ENCODE measurements around the gene VSTM4. TPM values are rescaled to one million over a fixed set of nuclear protein-coding genes. Genes with fewer than 3 reads are reported as not detected.

Gene VSTM4
- total RNA-seq, 2 donors from 2014 or later = 0.06 to 0.13 TPM

GRCh38 chr10:49104323-49104722 lies 11.0 kb downstream of the VSTM4 start:
- Mint-ChIP-seq H3K27me3 (peaks cover 12% of the 10 kb centered on the region), H3K4me3 (no peak overlapping the region), H3K36me3 (ENCODE audit: low read depth) (no peaks in the 10 kb centered on the region), H3K9me3 (peaks cover 4% of the 10 kb centered on the region), H3K27ac (peak overlapping the region; percentile 3), H3K4me1 (no peaks in the 10 kb centered on the region)
- no peak for ATAC-seq (replicated peaks)

- H3K36me3 Mint-ChIP-seq (ENCODE audit: low read depth) = no peaks in the 10 kb centered on the region
- H3K9me3 Mint-ChIP-seq = peaks cover 4% of the 10 kb centered on the region
- H3K4me3 Mint-ChIP-seq = no peak overlapping the region
- H3K27me3 Mint-ChIP-seq = peaks cover 12% of the 10 kb centered on the region
- no peak overlapping the region for H3K27ac Mint-ChIP-seq
- no peak for ATAC-seq (replicated peaks)
- H3K4me1 Mint-ChIP-seq = no peaks in the 10 kb centered on the region
These were observed 11.6 kb downstream of the VSTM4 start for GRCh38 chr10:49103761-49104160.

- Mint-ChIP-seq H3K9me3 (no peaks in the 10 kb centered on the region), H3K27ac (no peak overlapping the region), H3K4me3 (no peak overlapping the region), H3K36me3 (ENCODE audit: low read depth) (no peaks in the 10 kb centered on the region), H3K27me3 (peaks cover 9% of the 10 kb centered on the region), H3K4me1 (no peaks in the 10 kb centered on the region)
- ATAC-seq (replicated peaks) = no peak
These were observed 16.3 kb downstream of the VSTM4 start for GRCh38 chr10:49099046-49099445.

GRCh38 chr10:49096890-49097445 lies 18.4 kb downstream of the VSTM4 start:
- Mint-ChIP-seq H3K27me3 (peaks cover 8% of the 10 kb centered on the region), H3K4me1 (no peaks in the 10 kb centered on the region), H3K4me3 (no peak overlapping the region), H3K36me3 (ENCODE audit: low read depth) (no peaks in the 10 kb centered on the region), H3K27ac (no peak overlapping the region), H3K9me3 (no peaks in the 10 kb centered on the region)
- ATAC-seq (replicated peaks) = no peak

- no peaks in the 10 kb centered on the region for H3K9me3 Mint-ChIP-seq
- H3K27ac Mint-ChIP-seq = no peak overlapping the region
- no peak overlapping the region for H3K4me3 Mint-ChIP-seq
- ATAC-seq (replicated peaks) = no peak
- no peaks in the 10 kb centered on the region for H3K36me3 Mint-ChIP-seq (ENCODE audit: low read depth)
- H3K4me1 Mint-ChIP-seq = no peaks in the 10 kb centered on the region
- H3K27me3 Mint-ChIP-seq = peaks cover 7% of the 10 kb centered on the region
These were observed 20.7 kb downstream of the VSTM4 start for GRCh38 chr10:49094646-49095045.

GRCh38 chr10:49093922-49094321 lies 21.4 kb downstream of the VSTM4 start:
- ATAC-seq (replicated peaks) = no peak
- H3K27ac Mint-ChIP-seq = no peak overlapping the region
- no peaks in the 10 kb centered on the region for H3K4me1 Mint-ChIP-seq
- H3K9me3 Mint-ChIP-seq = no peaks in the 10 kb centered on the region
- H3K27me3 Mint-ChIP-seq = peaks cover 11% of the 10 kb centered on the region
- no peaks in the 10 kb centered on the region for H3K36me3 Mint-ChIP-seq (ENCODE audit: low read depth)
- no peak overlapping the region for H3K4me3 Mint-ChIP-seq

- Mint-ChIP-seq H3K27ac (no peak overlapping the region), H3K4me1 (no peaks in the 10 kb centered on the region), H3K27me3 (peaks cover 10% of the 10 kb centered on the region), H3K36me3 (ENCODE audit: low read depth) (no peaks in the 10 kb centered on the region), H3K4me3 (no peak overlapping the region), H3K9me3 (peaks cover 6% of the 10 kb centered on the region)
- ATAC-seq (replicated peaks) = no peak
These were observed 22.8 kb downstream of the VSTM4 start for GRCh38 chr10:49092477-49092876.

- no peaks in the 10 kb centered on the region for H3K4me1 Mint-ChIP-seq
- ATAC-seq (replicated peaks) = no peak
- H3K4me3 Mint-ChIP-seq = no peak overlapping the region
- peaks cover 10% of the 10 kb centered on the region for H3K27me3 Mint-ChIP-seq
- H3K27ac Mint-ChIP-seq = no peak overlapping the region
- peaks cover 14% of the 10 kb centered on the region for H3K9me3 Mint-ChIP-seq
- no peaks in the 10 kb centered on the region for H3K36me3 Mint-ChIP-seq (ENCODE audit: low read depth)
These were observed 23.7 kb downstream of the VSTM4 start for GRCh38 chr10:49091450-49092210.

- peaks cover 10% of the 10 kb centered on the region for H3K27me3 Mint-ChIP-seq
- H3K4me3 Mint-ChIP-seq = no peak overlapping the region
- H3K36me3 Mint-ChIP-seq (ENCODE audit: low read depth) = no peaks in the 10 kb centered on the region
- no peaks in the 10 kb centered on the region for H3K4me1 Mint-ChIP-seq
- no peak for ATAC-seq (replicated peaks)
- no peak overlapping the region for H3K27ac Mint-ChIP-seq
- peaks cover 18% of the 10 kb centered on the region for H3K9me3 Mint-ChIP-seq
These were observed 24.5 kb downstream of the VSTM4 start for GRCh38 chr10:49090696-49091380.

GRCh38 chr10:49090189-49090575 lies 25.1 kb downstream of the VSTM4 start:
- Mint-ChIP-seq H3K36me3 (ENCODE audit: low read depth) (no peaks in the 10 kb centered on the region), H3K27me3 (peaks cover 10% of the 10 kb centered on the region)

GRCh38 chr10:49089557-49090188 lies 25.6 kb downstream of the VSTM4 start:
- no peak for ATAC-seq (replicated peaks)
- Mint-ChIP-seq H3K9me3 (peaks cover 18% of the 10 kb centered on the region), H3K4me1 (no peaks in the 10 kb centered on the region), H3K27ac (no peak overlapping the region), H3K4me3 (no peak overlapping the region), H3K27me3 (peaks cover 10% of the 10 kb centered on the region), H3K36me3 (ENCODE audit: low read depth) (no peaks in the 10 kb centered on the region)

More at GRCh38 chr10:49090189-49090575, 25.1 kb downstream of the VSTM4 start:
- Mint-ChIP-seq H3K4me1 (no peaks in the 10 kb centered on the region), H3K27ac (no peak overlapping the region), H3K4me3 (no peak overlapping the region), H3K9me3 (peaks cover 18% of the 10 kb centered on the region)
- ATAC-seq (replicated peaks) = no peak

- Mint-ChIP-seq H3K4me1 (no peaks in the 10 kb centered on the region), H3K36me3 (ENCODE audit: low read depth) (no peaks in the 10 kb centered on the region), H3K9me3 (peaks cover 18% of the 10 kb centered on the region), H3K4me3 (no peak overlapping the region), H3K27ac (no peak overlapping the region), H3K27me3 (peaks cover 10% of the 10 kb centered on the region)
- ATAC-seq (replicated peaks) = no peak
These were observed 26.2 kb downstream of the VSTM4 start for GRCh38 chr10:49089152-49089551.

GRCh38 chr10:49086889-49087288 lies 28.4 kb downstream of the VSTM4 start:
- no peak for ATAC-seq (replicated peaks)
- Mint-ChIP-seq H3K9me3 (peaks cover 18% of the 10 kb centered on the region), H3K27ac (no peak overlapping the region), H3K4me3 (no peak overlapping the region), H3K27me3 (peaks cover 10% of the 10 kb centered on the region), H3K4me1 (no peaks in the 10 kb centered on the region), H3K36me3 (ENCODE audit: low read depth) (no peaks in the 10 kb centered on the region)

- Mint-ChIP-seq H3K27me3 (peaks cover 2% of the 10 kb centered on the region), H3K36me3 (ENCODE audit: low read depth) (no peaks in the 10 kb centered on the region), H3K27ac (no peak overlapping the region), H3K4me1 (peaks cover 7% of the 10 kb centered on the region), H3K9me3 (peaks cover 16% of the 10 kb centered on the region), H3K4me3 (no peak overlapping the region)
- no peak for ATAC-seq (replicated peaks)
These were observed 32.1 kb downstream of the VSTM4 start for GRCh38 chr10:49083261-49083660.

Measured in activated T-helper 17 cell treated with anti-CD3 and anti-CD28 coated beads, Interleukin-2, amount 50 U/mL, for 72 hours (primary cell).